Colonic mucosa (tissue), 4 donors: Measurements from ENCODE around the gene DROSHA. TPM values are rescaled to one million over a fixed set of nuclear protein-coding genes. Genes with fewer than 3 reads are reported as not detected.

ENCODE experiments used
- DNase-seq: peaks from one replicate; pipeline ENCODE4 v3.0.0-alpha.2; 2020
- H3K27ac ChIP-seq: fragments of 200-600 bp; one replicate; pipeline ENCODE4 v1.8.0; 2021
- H3K27me3 ChIP-seq: fragments of 200-600 bp; one replicate; pipeline ENCODE4 v1.8.0; 2021
- H3K36me3 ChIP-seq: fragments of 200-600 bp; one replicate; pipeline ENCODE4 v1.8.0; 2021
- H3K4me1 ChIP-seq: fragments of 200-600 bp; one replicate; pipeline ENCODE4 v1.8.0; 2021; ENCODE audit warnings: mild to moderate bottlenecking
- H3K4me3 ChIP-seq: fragments of 200-600 bp; one replicate; pipeline ENCODE4 v1.8.0; 2021
- H3K9ac ChIP-seq, 2 donors: one replicate each; pipeline ENCODE4 v1.7.0; 2013; ENCODE audit warnings: control low read depth in 2 of 2, low read depth in 2 of 2, low read length in 2 of 2
- H3K9me3 ChIP-seq: fragments of 200-600 bp; one replicate; pipeline ENCODE4 v1.8.0; 2021
- CTCF ChIP-seq: fragments of 200-600 bp; IDR thresholded peaks from one replicate; pipeline ENCODE4 v1.8.0; 2022; ENCODE audit warnings: antibody characterized with exemption, mild to moderate bottlenecking
- intact Hi-C: fragments of 100-400 bp; cut with DNase I; formaldehyde crosslinking; loops from one replicate; pipeline ENCODE4 v1.14.1; 2022
- total RNA-seq, 2 donors: library from RNA; stranded (reverse); fragmentation: NEBNext Ultra II Directional in 1 of 2; extraction: Animal tissue kit (Norgen Biotek cat#: 25700) in 1 of 2; gene quantifications; one replicate each; pipeline ENCODE4 v1.2.1, GENCODE V29; 2021
- donor health status: healthy.
- donor health status: DM: no; HTN: no; CAD: no.
- donor health status: DM: no; HTN: no; CAD: no.

DROSHA gene
- total RNA-seq, 2 donors from 2014 or later = 49.2 to 61.6 TPM

GRCh38 chr5:31410089-31410488 lies 121.8 kb downstream of the DROSHA start:
- Histone ChIP-seq H3K9ac (no peak overlapping the region), H3K27ac (no peak overlapping the region), H3K4me1 (no peaks in the 10 kb centered on the region), H3K27me3 (no peaks in the 10 kb centered on the region), H3K4me3 (no peak overlapping the region), H3K36me3 (peaks cover 5% of the 10 kb centered on the region), H3K9me3 (no peaks in the 10 kb centered on the region)
- no peak for DNase-seq
- intact Hi-C loops = no loop called here
- no peak for TF ChIP-seq CTCF

- no peak overlapping the region for H3K4me3 ChIP-seq
- intact Hi-C loops = no loop called here
These were observed 123.1 kb downstream of the DROSHA start for GRCh38 chr5:31408814-31409213.

DNA sequence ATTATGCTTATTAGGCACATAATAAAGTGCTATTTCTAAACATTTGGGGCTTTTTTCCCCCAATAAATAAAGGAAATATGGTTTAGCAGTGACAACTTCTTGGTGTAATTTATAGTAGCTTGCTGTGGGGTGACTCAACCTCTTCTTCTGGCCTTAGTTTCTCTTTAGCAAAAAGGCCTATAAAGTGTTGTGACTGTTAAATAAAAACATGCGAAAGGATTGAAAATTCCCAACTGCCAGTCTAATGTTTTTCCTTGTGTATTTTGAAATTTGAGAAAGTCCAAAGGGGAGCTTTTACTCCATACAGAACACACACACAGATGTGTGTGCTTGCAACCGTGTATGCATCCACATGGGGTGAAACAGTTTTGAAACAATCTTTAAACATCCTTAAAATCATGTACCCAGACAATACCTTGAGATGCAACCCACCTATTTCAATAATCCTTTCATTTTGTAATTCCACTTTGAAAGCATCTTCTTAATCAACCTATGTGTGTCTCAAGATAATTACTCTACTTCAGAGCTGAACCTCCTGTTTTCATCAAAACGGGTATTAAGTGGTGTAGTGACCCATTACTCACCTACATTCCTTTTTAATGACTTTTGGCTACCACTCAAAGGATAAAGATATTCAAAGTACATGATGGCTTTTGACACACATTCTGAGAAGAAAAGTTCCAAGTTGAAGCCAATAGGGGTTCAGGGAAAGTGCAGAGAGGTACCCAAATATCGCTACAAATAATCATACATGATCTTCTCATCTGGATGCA lies 123.8 kb downstream of the DROSHA start:
- H3K36me3 ChIP-seq = peaks cover 5% of the 10 kb centered on the region

More at GRCh38 chr5:31408814-31409213, 123.1 kb downstream of the DROSHA start:
- Histone ChIP-seq H3K27me3 (no peaks in the 10 kb centered on the region), H3K4me1 (no peaks in the 10 kb centered on the region), H3K36me3 (peaks cover 5% of the 10 kb centered on the region), H3K9ac (no peak overlapping the region), H3K27ac (no peak overlapping the region), H3K9me3 (no peaks in the 10 kb centered on the region)
- no peak for TF ChIP-seq CTCF
- no peak for DNase-seq

GRCh38 chr5:31404325-31404724 lies 127.6 kb downstream of the DROSHA start:
- Histone ChIP-seq H3K4me3 (no peak overlapping the region), H3K36me3 (peaks cover 5% of the 10 kb centered on the region), H3K9me3 (no peaks in the 10 kb centered on the region), H3K4me1 (no peaks in the 10 kb centered on the region), H3K9ac (no peak overlapping the region), H3K27ac (no peak overlapping the region), H3K27me3 (no peaks in the 10 kb centered on the region)
- intact Hi-C loops = no loop called here
- no peak for TF ChIP-seq CTCF
- no peak for DNase-seq

More for the DNA sequence above, 123.8 kb downstream of the DROSHA start:
- Histone ChIP-seq H3K9me3 (no peaks in the 10 kb centered on the region), H3K27ac (no peak overlapping the region), H3K27me3 (no peaks in the 10 kb centered on the region), H3K4me1 (no peaks in the 10 kb centered on the region), H3K4me3 (no peak overlapping the region), H3K9ac (no peak overlapping the region)
- intact Hi-C loops = no loop called here
- TF ChIP-seq CTCF = no peak
- DNase-seq = no peak

DNA sequence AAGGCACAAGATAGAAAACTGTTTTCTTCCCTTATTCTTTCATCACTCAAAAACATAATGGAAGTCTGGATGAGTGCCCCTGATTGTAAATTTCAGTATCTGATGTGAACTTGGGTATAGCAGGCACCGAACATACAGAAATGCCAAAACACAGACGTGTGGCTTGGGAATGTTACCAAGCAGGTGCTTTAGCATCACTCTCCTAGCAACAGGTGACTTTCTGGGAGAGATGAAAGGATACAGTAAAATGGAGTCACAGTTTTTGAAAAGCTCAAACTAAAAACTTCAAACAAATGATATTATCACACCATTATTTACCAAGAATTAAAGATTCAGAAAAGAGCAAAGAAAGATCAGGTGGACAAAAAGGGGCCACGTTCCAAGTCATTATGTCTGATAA lies 130.2 kb downstream of the DROSHA start:
- Histone ChIP-seq H3K4me3 (no peak overlapping the region), H3K27me3 (no peaks in the 10 kb centered on the region), H3K9me3 (no peaks in the 10 kb centered on the region), H3K27ac (no peak overlapping the region), H3K9ac (no peak overlapping the region), H3K36me3 (peaks cover 5% of the 10 kb centered on the region), H3K4me1 (no peaks in the 10 kb centered on the region)
- DNase-seq = no peak
- intact Hi-C loops = no loop called here
- TF ChIP-seq CTCF = no peak
